HG03196 (cell line): Measurements from ENCODE around the gene VSIG4.
"Not testable (repeated sequence)": the region's sequence is repeated elsewhere in the genome, so short reads cannot be mapped to it uniquely, and the experiment has no call there.

ENCODE experiments used
- ATAC-seq: cut with Tn5 transposase; IDR thresholded peaks from one replicate; pipeline ENCODE4 v1.9.1; 2021; ENCODE audit not compliant: unreplicated experiment

The VSIG4 gene

GRCh38 chrX:66039944-66040343 is at the start of gene VSIG4:
Gene VSIG4 (minus strand): TSS chrX:66040080. CDS start chrX:66039998, 82 bp downstream.
- ATAC-seq, result no peak

GRCh38 chrX:66076801-66077200 is 36.9 kb upstream of the VSIG4 start:
- ATAC-seq, result no peak

- no peak for ATAC-seq
Observed at GRCh38 chrX:66074920-66075879, 35.3 kb upstream of the VSIG4 start.

GRCh38 chrX:66071126-66071525 is 31.2 kb upstream of the VSIG4 start:
- no peak for ATAC-seq

- no peak for ATAC-seq
Observed at GRCh38 chrX:66064261-66064660, 24.4 kb upstream of the VSIG4 start.

- not testable (repeated sequence) for ATAC-seq
Observed at GRCh38 chrX:66057019-66057418, 17.1 kb upstream of the VSIG4 start.

GRCh38 chrX:66054978-66055377 is 15.1 kb upstream of the VSIG4 start:
- ATAC-seq, result no peak

- ATAC-seq, result no peak
Observed at GRCh38 chrX:66053414-66053813, 13.5 kb upstream of the VSIG4 start.

- no peak for ATAC-seq
Observed at GRCh38 chrX:66051980-66052379, 12.1 kb upstream of the VSIG4 start.

- ATAC-seq, result no peak
Observed at GRCh38 chrX:66050140-66050569, 10.3 kb upstream of the VSIG4 start.

GRCh38 chrX:66049056-66049455 is 9.2 kb upstream of the VSIG4 start:
- ATAC-seq, result no peak

GRCh38 chrX:66046612-66047235 is 6.8 kb upstream of the VSIG4 start:
- ATAC-seq, result peak; percentile 59

GRCh38 chrX:66045894-66046293 is 6.0 kb upstream of the VSIG4 start:
- ATAC-seq, result no peak

- ATAC-seq, result no peak
Observed at GRCh38 chrX:66043584-66043983, 3.7 kb upstream of the VSIG4 start.

GRCh38 chrX:66042307-66043077 is 2.6 kb upstream of the VSIG4 start:
- peak; percentile 59 for ATAC-seq

GRCh38 chrX:66038115-66038514 is 1.8 kb downstream of the VSIG4 start:
- no peak for ATAC-seq

GRCh38 chrX:66036231-66036630 is 3.6 kb downstream of the VSIG4 start:
- no peak for ATAC-seq

GRCh38 chrX:66035667-66036066 is 4.2 kb downstream of the VSIG4 start:
- no peak for ATAC-seq

- no peak for ATAC-seq
Observed at GRCh38 chrX:66030505-66031317, 9.2 kb downstream of the VSIG4 start.

GRCh38 chrX:66028936-66029335 is 10.9 kb downstream of the VSIG4 start:
- ATAC-seq, result no peak

- no peak for ATAC-seq
Observed at GRCh38 chrX:66024570-66024969, 15.3 kb downstream of the VSIG4 start.
